ENCODE results near the gene HNRNPAB. TPM values are rescaled to one million over a fixed set of nuclear protein-coding genes. Genes with fewer than 3 reads are reported as not detected.

HNRNPAB gene
- total RNA-seq, 1 donor from 2014 or later = 162 TPM

DNA sequence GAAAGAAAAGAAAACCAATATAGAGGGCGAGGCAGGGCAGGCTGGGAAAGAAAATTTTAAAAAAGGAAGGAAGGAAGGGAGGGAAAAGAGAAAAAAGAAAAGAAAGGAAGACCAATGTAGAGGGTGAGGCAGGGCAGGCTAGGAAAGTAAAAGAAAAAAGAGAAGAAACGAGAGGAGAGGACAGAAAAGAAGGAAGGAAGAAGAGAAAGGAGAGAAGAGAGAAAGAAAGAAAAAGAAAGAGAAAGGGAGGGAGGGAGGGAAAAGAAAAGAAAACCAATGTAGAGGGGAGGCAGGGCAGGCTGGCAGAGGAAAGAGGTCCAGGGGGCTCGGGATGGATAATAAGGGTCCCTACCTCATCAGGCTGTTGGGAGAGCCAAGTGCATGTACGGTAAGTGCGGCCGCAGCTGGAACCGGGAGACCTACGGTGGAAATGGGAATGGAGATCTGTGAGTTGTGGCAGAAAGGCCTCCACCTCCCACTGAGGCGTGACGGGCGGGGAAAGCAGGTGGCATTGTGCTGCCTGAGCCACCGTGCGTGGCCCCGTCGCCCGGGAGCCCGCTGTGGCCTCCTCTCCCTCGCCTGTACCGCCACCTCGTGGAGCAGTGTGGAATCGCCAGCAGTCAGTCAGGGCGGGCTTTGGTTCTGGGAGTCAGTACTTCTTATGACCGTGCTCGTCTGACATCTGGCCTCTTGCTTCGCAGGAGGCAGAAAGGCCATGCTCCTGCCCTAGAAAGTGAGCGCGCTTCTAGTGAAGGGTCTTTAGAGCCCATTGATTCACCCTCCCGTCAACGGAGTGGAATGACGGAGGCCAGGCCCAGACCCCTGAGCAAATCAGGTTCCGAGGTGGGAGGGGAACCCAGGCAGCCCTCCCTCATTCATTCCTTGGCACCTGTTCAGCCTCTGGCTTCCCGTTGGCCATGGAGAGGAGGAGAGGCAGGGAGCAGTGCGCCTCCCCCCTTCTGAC, 40.3 kb upstream of the HNRNPAB start:
- H3K4me3 Mint-ChIP-seq (ENCODE audit: unreplicated experiment) = no peak overlapping the region
- H3K27ac Mint-ChIP-seq (ENCODE audit: unreplicated experiment) = no peak overlapping the region
- TF ChIP-seq, protein P1, sequence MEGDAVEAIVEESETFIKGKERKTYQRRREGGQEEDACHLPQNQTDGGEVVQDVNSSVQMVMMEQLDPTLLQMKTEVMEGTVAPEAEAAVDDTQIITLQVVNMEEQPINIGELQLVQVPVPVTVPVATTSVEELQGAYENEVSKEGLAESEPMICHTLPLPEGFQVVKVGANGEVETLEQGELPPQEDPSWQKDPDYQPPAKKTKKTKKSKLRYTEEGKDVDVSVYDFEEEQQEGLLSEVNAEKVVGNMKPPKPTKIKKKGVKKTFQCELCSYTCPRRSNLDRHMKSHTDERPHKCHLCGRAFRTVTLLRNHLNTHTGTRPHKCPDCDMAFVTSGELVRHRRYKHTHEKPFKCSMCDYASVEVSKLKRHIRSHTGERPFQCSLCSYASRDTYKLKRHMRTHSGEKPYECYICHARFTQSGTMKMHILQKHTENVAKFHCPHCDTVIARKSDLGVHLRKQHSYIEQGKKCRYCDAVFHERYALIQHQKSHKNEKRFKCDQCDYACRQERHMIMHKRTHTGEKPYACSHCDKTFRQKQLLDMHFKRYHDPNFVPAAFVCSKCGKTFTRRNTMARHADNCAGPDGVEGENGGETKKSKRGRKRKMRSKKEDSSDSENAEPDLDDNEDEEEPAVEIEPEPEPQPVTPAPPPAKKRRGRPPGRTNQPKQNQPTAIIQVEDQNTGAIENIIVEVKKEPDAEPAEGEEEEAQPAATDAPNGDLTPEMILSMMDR (IDR thresholded peaks at IDR 0.05; ENCODE audit: unreplicated experiment) = peak; percentile 85
- no peaks in the 10 kb centered on the region for H3K9me3 Mint-ChIP-seq (ENCODE audit: unreplicated experiment)
- H3K4me1 Mint-ChIP-seq (ENCODE audit: unreplicated experiment) = peaks cover 6% of the 10 kb centered on the region
- peaks cover 5% of the 10 kb centered on the region for H3K27me3 Mint-ChIP-seq (ENCODE audit: unreplicated experiment)
- peak; percentile 99 for DNase-seq (ENCODE audit: low spot score)
- no peaks in the 10 kb centered on the region for H3K36me3 Mint-ChIP-seq (ENCODE audit: low read depth, unreplicated experiment)

DNA sequence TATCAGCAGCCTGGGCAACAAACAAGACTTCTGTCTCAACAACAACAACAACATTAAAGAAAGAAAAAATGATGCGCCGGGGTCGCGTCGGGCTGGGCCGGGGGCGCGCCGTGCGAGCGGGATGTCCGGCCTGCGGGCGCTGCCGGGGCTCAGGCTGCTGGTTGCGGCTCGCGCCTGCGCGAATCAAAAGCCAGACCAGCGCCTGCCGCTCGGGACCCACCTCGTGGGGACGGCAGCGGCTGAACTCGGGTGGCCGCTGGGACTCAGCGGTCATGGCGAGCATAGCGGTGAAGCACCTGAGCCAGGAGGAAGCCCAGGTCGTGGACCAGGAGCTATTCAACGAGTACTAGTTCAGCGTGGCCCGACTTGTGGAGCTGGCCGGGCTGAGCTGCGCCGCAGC, 38.8 kb upstream of the HNRNPAB start:
- TF ChIP-seq, protein P1 (IDR thresholded peaks at IDR 0.05; ENCODE audit: unreplicated experiment) = no peak
- Mint-ChIP-seq H3K27ac (ENCODE audit: unreplicated experiment) (no peak overlapping the region), H3K36me3 (ENCODE audit: low read depth, unreplicated experiment) (no peaks in the 10 kb centered on the region), H3K4me3 (ENCODE audit: unreplicated experiment) (no peak overlapping the region), H3K27me3 (ENCODE audit: unreplicated experiment) (peaks cover 5% of the 10 kb centered on the region), H3K4me1 (ENCODE audit: unreplicated experiment) (peaks cover 6% of the 10 kb centered on the region), H3K9me3 (ENCODE audit: unreplicated experiment) (no peaks in the 10 kb centered on the region)
- no peak for DNase-seq (ENCODE audit: low spot score)

DNA sequence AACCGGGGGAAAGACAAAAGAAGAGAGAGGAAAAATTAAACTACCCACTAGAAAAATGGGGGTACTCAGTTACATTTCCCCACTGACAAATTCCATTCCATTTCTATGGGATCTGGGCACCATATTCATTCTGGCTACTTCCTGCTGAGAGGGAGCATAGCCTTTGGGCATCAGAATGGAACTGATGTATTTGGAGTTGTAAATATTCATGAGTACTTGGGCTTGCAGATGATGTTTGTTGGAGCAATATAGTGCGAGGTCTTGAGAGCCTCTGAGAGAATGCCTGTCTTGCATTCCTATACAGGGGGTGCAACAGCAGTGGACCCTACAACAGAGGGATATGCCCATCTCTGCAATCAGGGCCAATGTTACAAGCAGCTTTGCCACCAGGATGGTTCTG, 33.9 kb upstream of the HNRNPAB start:
- TF ChIP-seq, protein P1 (IDR thresholded peaks at IDR 0.05; ENCODE audit: unreplicated experiment) = no peak
- H3K36me3 Mint-ChIP-seq (ENCODE audit: low read depth, unreplicated experiment) = no peaks in the 10 kb centered on the region
- H3K27me3 Mint-ChIP-seq (ENCODE audit: unreplicated experiment) = peaks cover 2% of the 10 kb centered on the region
- no peak overlapping the region for H3K27ac Mint-ChIP-seq (ENCODE audit: unreplicated experiment)
- DNase-seq (ENCODE audit: low spot score) = no peak
- H3K9me3 Mint-ChIP-seq (ENCODE audit: unreplicated experiment) = no peaks in the 10 kb centered on the region
- no peaks in the 10 kb centered on the region for H3K4me1 Mint-ChIP-seq (ENCODE audit: unreplicated experiment)
- no peak overlapping the region for H3K4me3 Mint-ChIP-seq (ENCODE audit: unreplicated experiment)

DNA sequence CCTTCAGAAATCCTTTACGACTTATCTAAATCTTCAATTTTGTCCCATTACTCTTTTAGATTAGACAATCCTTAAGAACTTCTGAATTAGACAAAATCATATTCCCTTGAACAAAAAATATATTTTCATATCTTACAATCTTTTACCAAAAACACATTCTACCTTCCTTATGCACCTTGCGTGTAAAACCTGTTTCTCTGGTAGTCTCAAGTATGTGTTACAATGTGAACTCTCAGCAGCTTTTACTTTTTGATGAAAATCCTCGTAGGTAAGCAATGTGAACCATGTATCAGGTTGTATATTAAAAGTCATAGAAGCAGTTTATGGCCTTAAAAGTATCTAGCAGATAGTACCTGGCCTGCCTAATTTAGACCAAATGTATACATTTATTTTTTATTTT, 29.9 kb upstream of the HNRNPAB start:
- Mint-ChIP-seq H3K27ac (ENCODE audit: unreplicated experiment) (no peak overlapping the region), H3K4me3 (ENCODE audit: unreplicated experiment) (no peak overlapping the region), H3K9me3 (ENCODE audit: unreplicated experiment) (no peaks in the 10 kb centered on the region), H3K27me3 (ENCODE audit: unreplicated experiment) (no peaks in the 10 kb centered on the region), H3K36me3 (ENCODE audit: low read depth, unreplicated experiment) (peaks cover 5% of the 10 kb centered on the region), H3K4me1 (ENCODE audit: unreplicated experiment) (no peaks in the 10 kb centered on the region)
- DNase-seq (ENCODE audit: low spot score) = no peak
- TF ChIP-seq, protein P1 (IDR thresholded peaks at IDR 0.05; ENCODE audit: unreplicated experiment) = no peak

DNA sequence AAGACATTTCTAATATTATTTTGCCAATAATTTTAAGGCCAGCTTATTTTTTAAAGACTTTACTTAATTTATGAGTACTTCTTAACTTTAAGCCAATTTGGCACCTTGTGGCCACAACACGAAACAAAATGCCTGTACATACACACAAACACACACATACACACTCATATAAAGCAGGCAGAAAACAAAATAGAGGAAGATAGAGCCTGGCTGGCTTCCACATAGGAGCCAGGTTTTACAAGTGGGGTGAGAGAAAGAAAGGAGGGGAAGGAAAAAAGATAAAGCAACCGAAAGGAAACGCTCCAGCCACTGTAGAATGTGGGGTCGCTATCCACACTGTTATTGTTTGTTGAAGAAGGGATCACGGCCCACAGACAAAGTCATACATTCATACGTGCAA, 27.5 kb upstream of the HNRNPAB start:
- peaks cover 11% of the 10 kb centered on the region for H3K4me1 Mint-ChIP-seq (ENCODE audit: unreplicated experiment)
- peaks cover 5% of the 10 kb centered on the region for H3K36me3 Mint-ChIP-seq (ENCODE audit: low read depth, unreplicated experiment)
- TF ChIP-seq, protein P1 (IDR thresholded peaks at IDR 0.05; ENCODE audit: unreplicated experiment) = no peak
- no peak overlapping the region for H3K27ac Mint-ChIP-seq (ENCODE audit: unreplicated experiment)
- H3K4me3 Mint-ChIP-seq (ENCODE audit: unreplicated experiment) = no peak overlapping the region
- H3K9me3 Mint-ChIP-seq (ENCODE audit: unreplicated experiment) = no peaks in the 10 kb centered on the region
- H3K27me3 Mint-ChIP-seq (ENCODE audit: unreplicated experiment) = peaks cover 2% of the 10 kb centered on the region
- DNase-seq (ENCODE audit: low spot score) = no peak
